Testis (tissue), 2 donors: Measurements from ENCODE around the gene SERINC1.

Source experiments
- POLR2A ChIP-seq: fragments of 450-650 bp; IDR thresholded peaks from one replicate; pipeline ENCODE4 v1.6.1; 2017; ENCODE audit warnings: antibody characterized with exemption, mild to moderate bottlenecking, moderate library complexity
- TF ChIP-seq, protein P1 (sequence below), 3 experiments: fragments of 450-650 bp in 2 of 3; fragments of 200-600 bp in 1 of 3; sonication (generic) in 1 of 3; IDR thresholded peaks; one replicate each; pipeline ENCODE4 v1.5.1; 2016 to 2019; ENCODE audit warnings: antibody characterized with exemption in 3 of 3, mild to moderate bottlenecking in 2 of 3, moderate library complexity in 1 of 3

GRCh38 chr6:122422614-122423267 is 48.9 kb downstream of the SERINC1 start:
- TF ChIP-seq, protein P1, sequence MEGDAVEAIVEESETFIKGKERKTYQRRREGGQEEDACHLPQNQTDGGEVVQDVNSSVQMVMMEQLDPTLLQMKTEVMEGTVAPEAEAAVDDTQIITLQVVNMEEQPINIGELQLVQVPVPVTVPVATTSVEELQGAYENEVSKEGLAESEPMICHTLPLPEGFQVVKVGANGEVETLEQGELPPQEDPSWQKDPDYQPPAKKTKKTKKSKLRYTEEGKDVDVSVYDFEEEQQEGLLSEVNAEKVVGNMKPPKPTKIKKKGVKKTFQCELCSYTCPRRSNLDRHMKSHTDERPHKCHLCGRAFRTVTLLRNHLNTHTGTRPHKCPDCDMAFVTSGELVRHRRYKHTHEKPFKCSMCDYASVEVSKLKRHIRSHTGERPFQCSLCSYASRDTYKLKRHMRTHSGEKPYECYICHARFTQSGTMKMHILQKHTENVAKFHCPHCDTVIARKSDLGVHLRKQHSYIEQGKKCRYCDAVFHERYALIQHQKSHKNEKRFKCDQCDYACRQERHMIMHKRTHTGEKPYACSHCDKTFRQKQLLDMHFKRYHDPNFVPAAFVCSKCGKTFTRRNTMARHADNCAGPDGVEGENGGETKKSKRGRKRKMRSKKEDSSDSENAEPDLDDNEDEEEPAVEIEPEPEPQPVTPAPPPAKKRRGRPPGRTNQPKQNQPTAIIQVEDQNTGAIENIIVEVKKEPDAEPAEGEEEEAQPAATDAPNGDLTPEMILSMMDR (IDR thresholded peaks at IDR 0.05): no peak
- TF ChIP-seq POLR2A: no peak
